ENCODE results near the gene FRMPD3. TPM values are rescaled to one million over a fixed set of nuclear protein-coding genes. Genes with fewer than 3 reads are reported as not detected.

FRMPD3 gene
- total and polyA plus RNA-seq, 2 of the 8 experiments (the other 6 are each of a cell fraction or from before 2014, with no cell fraction given) = 0.38 to 0.56 TPM

DNA sequence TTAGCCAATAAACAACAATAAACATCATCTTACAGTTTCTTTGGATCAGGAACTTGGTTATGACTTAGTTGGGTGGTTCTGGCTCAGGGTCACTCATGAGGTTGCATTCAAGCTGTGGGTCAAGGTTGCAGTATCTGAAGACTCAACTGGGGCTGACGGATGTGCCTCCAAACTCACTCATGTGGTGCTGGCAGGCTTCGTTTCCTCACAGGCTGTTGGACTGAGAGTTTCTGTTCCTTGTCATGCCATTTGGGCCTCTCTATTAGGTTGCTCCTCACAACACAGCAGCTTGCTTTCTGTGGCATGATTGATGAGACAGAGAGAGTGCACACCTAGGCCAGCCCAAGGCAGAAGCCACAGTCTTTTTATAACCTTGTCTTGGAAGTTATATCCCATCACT lies 20.7 kb downstream of the FRMPD3 start:
- DNase-seq (ENCODE audit: low read depth in 1 of 2, low spot score in 2 of 2) (no peak), FAIRE-seq (no peak)
- CTCF ChIA-PET (ENCODE audit: partially characterized antibody) = interaction anchor here (1.0 to 2.9 kb wide), 9 partner anchors 9 to 573 kb away, joined by 3 to 13 read pairs (median 6); no protein-coding TSS in a partner anchor
- Histone ChIP-seq H3K27ac (ENCODE audit: low read depth, low read length) (no peak overlapping the region), H4K8ac (ENCODE audit: extremely low read depth, insufficient read depth, low read length) (no peak overlapping the region), H4K91ac (replicated peaks; ENCODE audit: insufficient read length, low read length) (no peak overlapping the region), H3K36me3 (ENCODE audit: control insufficient read depth in 2 of 4, insufficient read depth in 4 of 4, low read length in 3 of 4) (no peaks in the 10 kb centered on the region), H2BK15ac (ENCODE audit: low read length) (no peak overlapping the region), H3K4me3 (ENCODE audit: extremely low read depth in 1 of 4, insufficient read depth in 2 of 4, low read depth in 3 of 4, low read length in 4 of 4) (no peak overlapping the region), H3K9me3 (ENCODE audit: insufficient read depth in 2 of 2, low read depth in 1 of 2, low read length in 1 of 2) (no peaks in the 10 kb centered on the region), H3K79me1 (ENCODE audit: low read depth, low read length) (no peaks in the 10 kb centered on the region), H3K56ac (replicated peaks; ENCODE audit: insufficient read length, low read depth, low read length) (no peak overlapping the region), H2BK20ac (ENCODE audit: low read length) (no peak overlapping the region), H2AFZ (ENCODE audit: low read length) (no peak overlapping the region), H2BK5ac (ENCODE audit: low read depth, low read length) (no peak overlapping the region), H3K4me2 (ENCODE audit: insufficient read depth in 1 of 2, low read depth in 2 of 2, low read length in 2 of 2) (no peak overlapping the region), H3K79me2 (ENCODE audit: control insufficient read depth in 1 of 2, insufficient read depth in 2 of 2, low read length in 2 of 2) (no peaks in the 10 kb centered on the region), H2BK120ac (replicated peaks; ENCODE audit: low read depth, low read length) (no peak overlapping the region), H3K27me3 (replicated peaks in 1 of 4; ENCODE audit: control insufficient read depth in 3 of 4, extremely low read depth in 1 of 4, insufficient read depth in 3 of 4, low read length in 3 of 4) (no peaks in the 10 kb centered on the region), H2BK12ac (ENCODE audit: low read depth, low read length) (no peak overlapping the region), H2AK5ac (ENCODE audit: low read depth, low read length) (no peak overlapping the region), H3K14ac (ENCODE audit: insufficient read length) (no peak overlapping the region), H4K20me1 (replicated peaks in 1 of 2; ENCODE audit: control insufficient read depth in 1 of 2, insufficient read depth in 2 of 2, low read length in 2 of 2) (no peaks in the 10 kb centered on the region), H3K23me2 (ENCODE audit: low read depth, low read length) (no peaks in the 10 kb centered on the region), H3K18ac (ENCODE audit: extremely low read depth, low read length) (no peak overlapping the region), H4K5ac (ENCODE audit: insufficient read length, low read depth, low read length) (no peak overlapping the region), H3K4ac (replicated peaks; ENCODE audit: insufficient read length, low read depth, low read length) (no peak overlapping the region), H3K23ac (ENCODE audit: insufficient read length) (no peak overlapping the region), H3K9ac (replicated peaks in 1 of 4; ENCODE audit: extremely low read depth in 1 of 4, low read depth in 3 of 4, low read length in 3 of 4) (no peak overlapping the region), H3K4me1 (replicated peaks in 1 of 4; ENCODE audit: control insufficient read depth in 3 of 4, insufficient read depth in 4 of 4, low read length in 3 of 4) (peaks cover 0 to 2% (median 0%) of the 10 kb centered on the region in 4 experiments; a peak in 1 of 7 replicates)
- POLR2A ChIA-PET (ENCODE audit: partially characterized antibody) = no interaction called here
- 85% methylated on average over 2 of the region's 2 CpGs; no CpG with 5 or more reads in 1 of the 2 experiments for WGBS, 2 experiments (ENCODE audit: extremely low coverage in 1 of 2, insufficient coverage in 1 of 2, insufficient read length in 1 of 2, insufficient replicate concordance in 2 of 2, low coverage in 1 of 2, low lambda C conversion rate in 2 of 2, missing lambda C conversion rate in 1 of 2)
- no peak for TF ChIP-seq SRF (IDR thresholded peaks at IDR 0.05; ENCODE audit: low read depth, low read length)
- TF ChIP-seq ZNF274 (IDR thresholded peaks at IDR 0.05; ENCODE audit: borderline replicate concordance, extremely low read depth, low read length) = no peak
- no peak for TF ChIP-seq POLR2AphosphoS5 (IDR thresholded peaks at IDR 0.05; ENCODE audit: low read depth, low read length)
- TF ChIP-seq GTF2F1 (IDR thresholded peaks at IDR 0.05; ENCODE audit: borderline replicate concordance, low read depth, low read length) = no peak
- no peak for TF ChIP-seq HDAC2 (IDR thresholded peaks at IDR 0.05; ENCODE audit: borderline replicate concordance in 1 of 2, low read depth in 2 of 2, low read length in 2 of 2)
- TF ChIP-seq JUN (IDR thresholded peaks at IDR 0.05; ENCODE audit: low read depth, low read length) = no peak
- no peak for TF ChIP-seq GABPA (IDR thresholded peaks at IDR 0.05; ENCODE audit: borderline replicate concordance, insufficient read depth, low read length)
- TF ChIP-seq RFX5 (IDR thresholded peaks at IDR 0.05; ENCODE audit: borderline replicate concordance, low read depth, low read length) = no peak
- no peak for TF ChIP-seq EP300 (IDR thresholded peaks at IDR 0.05; ENCODE audit: borderline replicate concordance in 1 of 2, low read depth in 2 of 2, low read length in 2 of 2)
- TF ChIP-seq ASH2L (IDR thresholded peaks at IDR 0.05; ENCODE audit: low read length) = no peak
- no peak for TF ChIP-seq RAD21 (IDR thresholded peaks at IDR 0.05 in 1 of 2, conservative IDR thresholded peaks at IDR 0.05 in 1 of 2; ENCODE audit: low read depth in 2 of 2, low read length in 2 of 2)
- TF ChIP-seq MAFK (IDR thresholded peaks at IDR 0.05; ENCODE audit: low read depth, low read length) = no peak
- TF ChIP-seq CBX5 (IDR thresholded peaks at IDR 0.05; ENCODE audit: low read depth, low read length) = no peak
- TF ChIP-seq CHD1 (IDR thresholded peaks at IDR 0.05; ENCODE audit: low read depth, low read length) = no peak
